Epithelial cell of proximal tubule (primary cell): ENCODE results near the gene SPOP. TPM values are rescaled to one million over a fixed set of nuclear protein-coding genes. Genes with fewer than 3 reads are reported as not detected.

Experiments
- DNase-seq: peaks from one replicate; pipeline ENCODE4 v3.0.0-alpha.2; 2011; ENCODE audit warnings: low read depth
- H3K4me3 ChIP-seq: 2 replicates; pipeline ENCODE4 v1.5.1; 2011; ENCODE audit warnings: low read depth, mild to moderate bottlenecking, low read length
- CTCF ChIP-seq: conservative IDR thresholded peaks from 2 replicates; pipeline ENCODE4 v1.5.1; 2012; ENCODE audit warnings: low read depth, mild to moderate bottlenecking, low read length
- total RNA-seq: library from RNA; depleted of rRNA; stranded (reverse); fragments of >200 nt; gene quantifications from 2 replicates; pipeline ENCODE4 v1.2.3, GENCODE V29; 2015

The SPOP gene
- total RNA-seq, 1 donor from 2014 or later, result 26.2 TPM

DNA sequence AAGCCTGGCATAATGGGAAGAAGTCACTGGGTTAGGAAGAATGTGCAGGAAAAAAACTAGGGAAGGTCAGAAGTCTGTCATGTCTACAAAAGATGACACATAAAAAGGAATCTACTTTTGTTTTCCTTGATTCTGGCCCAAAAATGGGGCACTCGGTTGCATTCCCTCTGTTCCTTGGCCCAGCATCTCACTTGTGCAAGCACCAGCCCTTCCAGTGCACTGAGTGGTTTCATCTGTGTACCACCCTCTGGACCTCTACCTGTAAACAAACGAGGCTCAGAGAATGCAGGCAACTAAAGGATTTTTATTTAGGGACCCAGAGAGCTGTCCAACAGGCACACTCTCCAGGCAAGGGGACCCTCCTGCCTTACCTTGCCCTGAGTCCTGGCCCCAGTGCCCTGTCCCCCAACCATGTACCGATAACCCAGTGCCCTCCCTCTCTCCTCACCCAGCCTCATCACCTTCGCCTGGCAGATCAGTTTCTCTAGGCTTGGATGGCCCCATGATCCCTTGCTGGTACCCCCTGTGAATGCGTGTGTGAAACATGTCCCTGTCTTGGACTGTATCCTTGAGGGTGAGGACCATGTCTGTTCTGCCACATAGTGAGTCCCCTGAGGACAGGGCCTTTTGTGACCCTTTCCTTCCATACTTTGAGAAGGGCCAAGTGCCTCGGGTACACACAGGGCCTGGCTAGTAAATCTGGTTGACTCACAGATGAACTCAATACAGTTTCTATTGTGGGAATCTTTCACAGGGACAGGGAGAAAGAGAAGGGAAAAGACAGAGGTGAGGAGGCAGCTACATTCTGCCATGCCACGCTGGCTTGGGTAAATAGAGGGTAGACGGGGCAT is 88.9 kb downstream of the SPOP start:
- no peak for TF ChIP-seq CTCF
- H3K4me3 ChIP-seq, result no peak overlapping the region
- DNase-seq, result no peak

DNA sequence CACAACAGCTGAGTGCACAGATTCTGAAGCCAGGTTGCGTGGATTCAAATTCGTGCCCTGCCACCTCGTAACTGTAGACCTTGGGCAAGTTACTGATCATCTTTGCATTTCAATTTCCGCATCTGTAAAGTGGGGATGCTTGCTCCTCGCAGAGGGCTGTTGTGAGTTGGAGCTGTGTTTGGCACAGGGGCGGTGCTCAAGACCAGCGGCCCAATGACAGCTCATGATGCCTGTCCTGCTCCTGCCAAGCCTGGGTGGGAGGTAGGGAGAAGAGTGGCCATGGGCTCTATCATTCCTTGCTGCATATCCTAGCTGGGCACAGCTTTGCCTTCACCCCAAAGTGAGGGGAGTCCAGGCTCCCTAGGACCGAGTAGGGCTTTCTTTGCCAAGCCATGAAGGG is 89.6 kb downstream of the SPOP start:
- no peak overlapping the region for H3K4me3 ChIP-seq
- no peak for DNase-seq
- TF ChIP-seq CTCF, result no peak

DNA sequence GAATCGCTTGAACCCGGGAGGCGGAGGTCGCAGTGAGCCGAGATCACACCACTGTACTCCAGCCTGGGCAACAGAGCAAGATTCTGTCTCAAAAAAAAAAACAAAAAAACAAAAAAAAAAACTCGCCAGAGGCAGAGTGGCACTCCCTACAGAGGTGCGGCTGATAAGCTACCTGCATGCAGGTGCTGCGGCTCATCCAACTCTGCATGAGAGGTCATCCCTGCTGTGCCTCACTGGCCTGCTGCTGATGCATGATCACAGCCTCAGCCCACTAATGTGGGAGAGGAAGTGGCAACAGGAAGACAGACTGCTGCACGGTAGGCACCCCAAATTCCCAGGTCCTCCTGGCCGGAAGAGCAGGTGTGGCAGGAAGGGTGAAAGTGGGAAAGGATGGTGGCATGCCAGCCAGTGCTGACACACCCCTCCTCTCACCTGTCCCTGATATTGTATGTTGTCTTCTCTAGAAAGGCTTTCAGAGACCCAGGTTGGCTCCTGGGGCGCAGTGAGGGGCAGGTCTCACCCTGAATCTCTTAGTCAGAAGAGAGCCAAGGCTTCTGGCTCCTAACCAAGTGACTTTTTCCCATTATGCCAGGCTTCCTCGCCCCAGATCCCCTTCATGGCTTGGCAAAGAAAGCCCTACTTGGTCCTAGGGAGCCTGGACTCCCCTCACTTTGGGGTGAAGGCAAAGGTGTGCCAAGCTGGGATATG is 90.4 kb downstream of the SPOP start:
- no peak for DNase-seq
- no peak overlapping the region for H3K4me3 ChIP-seq
- no peak for TF ChIP-seq CTCF

DNA sequence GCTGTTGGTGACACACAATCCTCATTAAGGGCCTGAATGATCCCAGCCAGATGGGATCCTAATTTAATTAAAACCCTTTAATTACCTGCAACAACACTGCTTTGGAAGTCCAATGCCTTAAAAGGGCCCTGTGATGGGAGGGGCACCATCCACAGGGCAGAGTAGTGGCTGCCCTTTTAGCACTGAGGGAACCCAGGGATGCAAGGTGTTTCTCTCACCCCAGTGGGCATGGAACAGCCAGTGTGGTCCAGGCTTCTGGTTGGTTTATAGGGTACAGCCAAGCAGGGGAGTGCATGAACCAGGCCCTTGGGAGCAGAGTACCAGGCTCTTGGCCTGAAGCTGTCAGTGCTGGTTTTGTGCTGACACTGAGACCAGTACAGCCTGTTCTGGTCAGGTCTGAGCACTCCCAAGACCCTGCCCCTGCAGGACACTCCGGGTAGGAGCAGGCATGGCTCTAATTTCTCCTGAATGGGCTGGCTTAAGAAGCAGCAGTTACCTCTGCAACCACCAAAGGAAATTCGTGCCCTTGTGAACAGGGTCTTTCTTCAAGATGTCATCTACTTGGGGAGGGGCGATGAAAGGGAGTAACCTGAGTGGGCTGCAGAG is 92.4 kb downstream of the SPOP start:
- no peak overlapping the region for H3K4me3 ChIP-seq
- DNase-seq, result no peak
- TF ChIP-seq CTCF, result peak; percentile 33

GRCh38 chr17:49583889-49584288 is 94.0 kb downstream of the SPOP start:
- H3K4me3 ChIP-seq, result no peak overlapping the region
- no peak for TF ChIP-seq CTCF
- no peak for DNase-seq

DNA sequence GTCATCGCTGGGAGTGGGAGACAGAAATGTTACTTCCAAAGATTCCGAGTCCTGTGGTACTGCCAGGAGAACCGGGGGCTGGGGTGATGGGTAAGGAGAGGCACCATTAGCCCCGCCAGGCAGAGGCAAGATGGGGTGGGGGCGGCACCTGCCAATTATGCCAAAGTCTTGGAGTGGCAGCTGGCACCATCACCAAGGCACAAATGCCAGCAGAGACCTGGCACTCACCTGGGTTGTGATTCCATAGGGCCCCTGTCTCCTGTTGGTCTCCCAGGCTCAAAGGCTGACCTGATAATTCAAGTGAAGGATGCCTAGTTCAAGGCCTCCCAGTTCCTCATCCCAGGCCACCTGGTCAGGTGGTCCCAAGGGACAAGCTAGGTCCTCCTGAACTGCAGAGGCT is 94.7 kb downstream of the SPOP start:
- DNase-seq, result no peak
- H3K4me3 ChIP-seq, result no peak overlapping the region
- no peak for TF ChIP-seq CTCF
